Lung (tissue), 12 donors: ENCODE data around the gene ADGRE3. TPM values are rescaled to one million over a fixed set of nuclear protein-coding genes. Genes with fewer than 3 reads are reported as not detected.
"Not testable (repeated sequence)": the region's sequence is repeated elsewhere in the genome, so short reads cannot be mapped to it uniquely, and the experiment has no call there.

Experiments used
- ATAC-seq: fragments of 200-7000 bp; cut with Tn5 transposase; one replicate; pipeline ENCODE4 v1.9.1; 2020; ENCODE audit warnings: moderate number of reproducible peaks; ENCODE audit not compliant: insufficient read depth, low FRiP score
- DNase-seq, 3 donors: peaks; one replicate each; pipeline ENCODE4 v3.0.0-alpha.2; 2013 to 2017
- H3K27ac ChIP-seq, 2 donors: one replicate each; pipeline ENCODE4 v1.5.1; 2013; ENCODE audit warnings: mild to moderate bottlenecking in 2 of 2, moderate library complexity in 2 of 2, control low read depth in 1 of 2, inconsistent platforms in 1 of 2, low read depth in 1 of 2, low read length in 1 of 2
- H3K27me3 ChIP-seq, 3 donors: one replicate each; pipeline ENCODE4 v1.5.1; 2013; ENCODE audit warnings: low read length in 2 of 3; ENCODE audit not compliant: control insufficient read depth in 3 of 3, insufficient read depth in 3 of 3
- H3K36me3 ChIP-seq, 4 donors: one replicate each; pipeline ENCODE4 v1.5.1; 2013; ENCODE audit warnings: low read length in 4 of 4, mild to moderate bottlenecking in 1 of 4, moderate library complexity in 1 of 4; ENCODE audit not compliant: control insufficient read depth in 4 of 4, insufficient read depth in 4 of 4
- H3K4me1 ChIP-seq, 5 donors: one replicate each; pipeline ENCODE4 v1.5.1; 2013; ENCODE audit warnings: low read length in 5 of 5, mild to moderate bottlenecking in 2 of 5, moderate library complexity in 1 of 5; ENCODE audit not compliant: control insufficient read depth in 5 of 5, insufficient read depth in 5 of 5
- H3K4me3 ChIP-seq: one replicate; pipeline ENCODE4 v1.5.1; 2013; ENCODE audit warnings: mild to moderate bottlenecking, control low read depth, moderate library complexity
- H3K9ac ChIP-seq, 2 donors: one replicate each; pipeline ENCODE4 v1.5.1; 2013; ENCODE audit warnings: low read length in 2 of 2, control low read depth in 1 of 2; ENCODE audit not compliant: insufficient read depth in 1 of 2
- H3K9me3 ChIP-seq, 4 donors: one replicate each; pipeline ENCODE4 v1.5.1; 2013; ENCODE audit warnings: low read length in 3 of 4, mild to moderate bottlenecking in 1 of 4, moderate library complexity in 1 of 4; ENCODE audit not compliant: control insufficient read depth in 4 of 4, insufficient read depth in 3 of 4
- WGBS, 2 donors: extraction: QIAGEN DNeasy Blood & Tissue Kit; methylation state at CpG; one replicate each; pipeline ENCODE4 v1.1.7; 2013; 5-methylcytosine and 5-hydroxymethylcytosine counted together
- polyA plus RNA-seq, 2 donors: library from polyadenylated mRNA; stranded (reverse); fragments of 200-250 nt; gene quantifications; one replicate each; pipeline ENCODE4 v1.2.1, GENCODE V29; 2013
- total RNA-seq, 2 donors: library from RNA; depleted of rRNA in 1 of 2; stranded (reverse); fragments of >200 nt in 1 of 2; gene quantifications; one replicate each; pipeline ENCODE4 v1.2.1, GENCODE V29; 2014 to 2021
- TF ChIP-seq, protein P1 (sequence below): IDR thresholded peaks from 2 replicates; pipeline ENCODE4 v1.5.1; 2012; ENCODE audit warnings: mild to moderate bottlenecking; ENCODE audit errors: control extremely low read depth, extremely low read depth
- donor health status: control.
- donor health status: control.
- donor health status: Bipolar disorder and iron deficiency.
- donor health status: healthy.
- donor health status: DM: yes; HTN: yes; CAD: no.

ADGRE3 gene
- total and polyA plus RNA-seq, 4 donors, result 1.5 to 2.1 (median 1.7) TPM

DNA sequence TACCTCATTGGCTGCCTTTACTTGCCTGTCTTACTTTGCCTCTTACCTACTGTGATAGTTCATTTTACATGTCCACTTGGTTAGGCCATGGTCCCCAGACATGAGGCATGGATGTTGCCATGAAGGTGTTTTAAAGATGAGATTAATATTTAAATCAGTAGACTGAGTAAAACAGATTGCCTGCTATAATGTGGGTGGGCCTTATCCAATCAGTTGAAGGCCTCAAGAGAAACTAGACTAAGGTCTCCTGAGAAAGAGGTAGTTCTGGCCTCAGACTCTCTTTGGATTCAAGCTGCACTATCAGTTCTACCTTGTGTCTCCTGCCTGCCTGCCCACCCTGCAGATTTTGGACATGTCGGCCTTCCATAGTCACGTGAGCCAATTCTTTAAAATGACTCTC is 26.1 kb downstream of the ADGRE3 start:
- no peaks in the 10 kb centered on the region for H3K27me3 ChIP-seq
- 91 to 98% methylated on average over 2 of the region's 2 CpGs for WGBS, 2 donors
- no peaks in the 10 kb centered on the region for H3K36me3 ChIP-seq
- peaks cover 0 to 6% (median 0%) of the 10 kb centered on the region in 4 donors for H3K9me3 ChIP-seq
- ATAC-seq (no peak), DNase-seq (no peak)
- H3K4me1 ChIP-seq, result no peaks in the 10 kb centered on the region
- TF ChIP-seq, protein P1, sequence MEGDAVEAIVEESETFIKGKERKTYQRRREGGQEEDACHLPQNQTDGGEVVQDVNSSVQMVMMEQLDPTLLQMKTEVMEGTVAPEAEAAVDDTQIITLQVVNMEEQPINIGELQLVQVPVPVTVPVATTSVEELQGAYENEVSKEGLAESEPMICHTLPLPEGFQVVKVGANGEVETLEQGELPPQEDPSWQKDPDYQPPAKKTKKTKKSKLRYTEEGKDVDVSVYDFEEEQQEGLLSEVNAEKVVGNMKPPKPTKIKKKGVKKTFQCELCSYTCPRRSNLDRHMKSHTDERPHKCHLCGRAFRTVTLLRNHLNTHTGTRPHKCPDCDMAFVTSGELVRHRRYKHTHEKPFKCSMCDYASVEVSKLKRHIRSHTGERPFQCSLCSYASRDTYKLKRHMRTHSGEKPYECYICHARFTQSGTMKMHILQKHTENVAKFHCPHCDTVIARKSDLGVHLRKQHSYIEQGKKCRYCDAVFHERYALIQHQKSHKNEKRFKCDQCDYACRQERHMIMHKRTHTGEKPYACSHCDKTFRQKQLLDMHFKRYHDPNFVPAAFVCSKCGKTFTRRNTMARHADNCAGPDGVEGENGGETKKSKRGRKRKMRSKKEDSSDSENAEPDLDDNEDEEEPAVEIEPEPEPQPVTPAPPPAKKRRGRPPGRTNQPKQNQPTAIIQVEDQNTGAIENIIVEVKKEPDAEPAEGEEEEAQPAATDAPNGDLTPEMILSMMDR, result no peak
- H3K9ac ChIP-seq, result no peak overlapping the region
- H3K27ac ChIP-seq, result no peak overlapping the region
- H3K4me3 ChIP-seq, result no peak overlapping the region

DNA sequence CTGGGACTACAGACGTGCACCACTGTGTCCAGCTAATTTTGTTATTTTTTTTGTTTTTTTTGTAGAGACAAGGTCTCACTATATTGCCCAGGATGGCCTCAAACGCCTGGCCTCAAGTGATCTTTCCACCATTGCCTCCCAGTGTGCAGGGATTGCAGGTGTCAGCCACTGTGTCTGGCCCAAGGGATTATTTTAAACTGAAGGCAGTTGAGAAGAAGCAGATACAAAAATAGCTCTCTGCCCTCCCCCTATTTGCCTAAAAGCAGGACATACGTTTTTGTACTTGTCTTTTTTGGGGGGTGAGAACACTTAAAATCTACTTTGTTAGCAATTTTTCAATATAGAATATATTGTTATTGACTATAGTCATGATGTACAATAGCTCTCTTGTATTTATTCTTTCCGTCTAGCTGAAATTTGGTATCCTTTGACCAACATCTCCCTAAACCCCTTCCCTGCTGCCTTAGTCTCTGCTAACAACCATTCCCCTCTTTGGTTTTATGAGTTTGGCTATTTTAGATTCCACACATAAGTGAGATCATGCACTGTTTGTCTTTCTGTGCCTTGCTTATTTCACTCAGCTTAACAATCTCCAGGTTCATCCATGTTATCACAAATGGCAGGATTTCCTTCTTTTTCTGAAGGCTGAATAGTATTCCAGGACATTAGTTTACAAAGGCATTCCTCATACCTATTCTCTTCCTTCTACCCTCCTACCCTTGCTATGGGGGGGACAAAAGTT is 34.9 kb downstream of the ADGRE3 start:
- TF ChIP-seq, protein P1, result no peak
- ATAC-seq (no peak), DNase-seq (no peak)
- Histone ChIP-seq H3K4me1 (no peaks in the 10 kb centered on the region), H3K27ac (no peak overlapping the region), H3K4me3 (no peak overlapping the region), H3K36me3 (no peaks in the 10 kb centered on the region), H3K9me3 (peaks cover 0 to 23% (median 4%) of the 10 kb centered on the region in 4 donors), H3K27me3 (no peaks in the 10 kb centered on the region), H3K9ac (no peak overlapping the region)
- 61 to 75% methylated on average over 4 of the region's 4 CpGs for WGBS, 2 donors

DNA sequence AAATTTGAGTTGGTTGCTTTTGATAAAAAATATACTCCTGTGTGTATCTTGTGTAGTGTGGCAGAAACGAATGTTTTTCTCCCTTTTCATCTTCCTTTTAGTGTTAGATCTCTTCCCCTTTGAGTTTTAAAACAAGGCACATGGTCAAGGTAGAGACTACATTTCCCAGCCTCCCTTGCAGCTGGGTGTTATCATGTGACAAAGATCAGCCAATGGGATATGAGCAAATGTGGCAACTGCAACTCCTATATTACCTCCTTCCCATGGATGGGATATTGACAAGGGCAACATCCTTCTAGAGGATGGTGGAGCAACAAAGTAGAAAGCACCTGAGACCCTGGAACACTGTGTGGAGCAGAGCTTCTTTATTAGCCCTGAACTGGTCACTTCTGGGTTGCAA is 42.4 kb downstream of the ADGRE3 start:
- WGBS, 2 donors, result 19 to 29% methylated on average over 1 of the region's 1 CpG
- ATAC-seq (no peak), DNase-seq (peak in 1 of 3 donors; percentile 1)
- H3K27me3 ChIP-seq, result no peaks in the 10 kb centered on the region
- H3K4me1 ChIP-seq, result no peaks in the 10 kb centered on the region
- no peaks in the 10 kb centered on the region for H3K36me3 ChIP-seq
- no peak overlapping the region for H3K27ac ChIP-seq
- H3K4me3 ChIP-seq, result no peak overlapping the region
- peaks cover 0 to 8% (median 0%) of the 10 kb centered on the region in 4 donors for H3K9me3 ChIP-seq
- TF ChIP-seq, protein P1, result no peak
- H3K9ac ChIP-seq, result no peak overlapping the region

DNA sequence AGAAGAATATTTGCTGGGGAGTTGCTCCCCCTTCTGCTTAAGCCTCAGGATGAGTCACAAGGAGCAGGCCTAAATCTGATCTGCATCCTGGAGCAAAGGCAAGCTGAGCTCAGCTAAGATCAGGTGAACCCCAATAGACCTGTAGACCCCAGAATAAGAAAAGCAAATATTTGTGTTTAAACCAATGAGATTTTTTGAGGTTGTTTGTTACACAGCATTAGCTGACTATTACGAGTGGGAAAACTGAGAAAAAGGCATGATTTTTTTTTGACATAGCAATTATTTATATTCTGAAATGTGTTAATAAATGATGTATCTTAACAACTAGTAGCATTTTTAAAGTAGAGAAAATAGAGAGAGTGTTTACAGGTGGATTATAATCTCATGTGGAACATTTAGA is 45.1 kb downstream of the ADGRE3 start:
- Histone ChIP-seq H3K9me3 (peaks cover 0 to 13% (median 0%) of the 10 kb centered on the region in 4 donors), H3K27me3 (no peaks in the 10 kb centered on the region), H3K27ac (no peak overlapping the region), H3K4me1 (no peaks in the 10 kb centered on the region), H3K4me3 (no peak overlapping the region), H3K9ac (no peak overlapping the region), H3K36me3 (no peaks in the 10 kb centered on the region)
- ATAC-seq, result no peak
- 92 to 98% methylated on average over 1 of the region's 1 CpG for WGBS, 2 donors
- no peak for DNase-seq
- TF ChIP-seq, protein P1, result no peak

DNA sequence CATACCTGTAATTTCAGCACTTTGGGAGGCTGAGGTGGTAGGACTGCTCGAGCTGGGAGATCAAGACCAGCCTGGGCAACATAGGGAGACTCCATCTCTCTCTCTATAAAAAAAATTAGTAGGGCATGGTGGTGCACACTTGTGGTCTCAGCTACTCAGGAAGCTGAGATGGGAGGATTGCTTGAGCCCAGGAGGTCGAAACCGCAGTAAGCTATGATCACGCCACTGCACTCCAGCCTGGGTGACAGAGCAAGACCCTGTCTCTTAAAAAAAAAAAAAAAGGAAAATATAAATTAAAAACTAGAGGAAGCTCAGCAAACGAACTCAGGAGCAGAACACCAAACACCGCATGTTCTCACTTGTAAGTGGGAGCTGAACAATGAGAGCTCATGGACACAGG is 50.2 kb downstream of the ADGRE3 start:
- WGBS, 2 donors, result 77 to 88% methylated on average over 6 of the region's 6 CpGs
- not testable (repeated sequence) for H3K9ac ChIP-seq, ATAC-seq, H3K4me3 ChIP-seq, H3K36me3 ChIP-seq, DNase-seq, H3K27me3 ChIP-seq, H3K4me1 ChIP-seq, H3K27ac ChIP-seq
- peaks cover 0 to 15% (median 5%) of the 10 kb centered on the region in 4 donors for H3K9me3 ChIP-seq
